GM19395 (cell line): ENCODE measurements around the gene DNAJB8.

Source experiments
- ATAC-seq: cut with Tn5 transposase; IDR thresholded peaks from one replicate; pipeline ENCODE4 v1.9.1; 2021; ENCODE audit warnings: mild to moderate bottlenecking, moderate library complexity; ENCODE audit not compliant: unreplicated experiment

DNAJB8 gene

GRCh38 chr3:128415200-128415772 lies 51.4 kb downstream of the DNAJB8 start:
- no peak for ATAC-seq

GRCh38 chr3:128413413-128414205 lies 53.1 kb downstream of the DNAJB8 start:
- ATAC-seq: no peak

GRCh38 chr3:128413003-128413370 lies 53.7 kb downstream of the DNAJB8 start:
- ATAC-seq: no peak
